IPS DF 6.9 (cell line): Measurements from ENCODE around the gene MRPL19.

Experiments used
- DNase-seq: peaks from one replicate; pipeline ENCODE4 v3.0.0-alpha.2; 2013; ENCODE audit warnings: low read depth, low spot score
- H3K27ac ChIP-seq: one replicate; pipeline ENCODE4 v1.5.1; 2013; ENCODE audit warnings: low read length, control low read depth
- H3K27me3 ChIP-seq: 2 replicates; pipeline ENCODE4 v1.6.1; 2013; ENCODE audit warnings: mild to moderate bottlenecking, low read length; ENCODE audit not compliant: control insufficient read depth, insufficient read depth
- H3K36me3 ChIP-seq: 2 replicates; pipeline ENCODE4 v1.6.1; 2013; ENCODE audit warnings: low read length; ENCODE audit not compliant: control insufficient read depth, insufficient read depth
- H3K4me1 ChIP-seq: 2 replicates; pipeline ENCODE4 v1.6.1; 2013; ENCODE audit warnings: low read length; ENCODE audit not compliant: control insufficient read depth, insufficient read depth
- H3K4me3 ChIP-seq: 2 replicates; pipeline ENCODE4 v1.5.1; 2013; ENCODE audit warnings: mild to moderate bottlenecking, low read length
- H3K9me3 ChIP-seq: 2 replicates; pipeline ENCODE4 v1.6.1; 2013; ENCODE audit warnings: low read length, inconsistent platforms; ENCODE audit not compliant: control insufficient read depth, insufficient read depth
- WGBS: extraction: QIAGEN DNeasy Blood & Tissue Kit; methylation state at CpG from one replicate; pipeline ENCODE4 v1.1.7; 2013; ENCODE audit warnings: mixed read lengths, missing lambda C conversion rate; ENCODE audit not compliant: insufficient read length, insufficient coverage; 5-methylcytosine and 5-hydroxymethylcytosine counted together

The MRPL19 gene

GRCh38 chr2:75720525-75720924, 73.9 kb downstream of the MRPL19 start:
- H3K4me3 ChIP-seq, result no peak overlapping the region
- no peak overlapping the region for H3K27ac ChIP-seq
- no peaks in the 10 kb centered on the region for H3K9me3 ChIP-seq
- WGBS, result no CpG with 5 or more reads among the region's 1 CpG
- DNase-seq, result no peak
- no peaks in the 10 kb centered on the region for H3K4me1 ChIP-seq
- H3K36me3 ChIP-seq, result no peaks in the 10 kb centered on the region
- H3K27me3 ChIP-seq, result no peaks in the 10 kb centered on the region

- DNase-seq, result no peak
- Histone ChIP-seq H3K27ac (no peak overlapping the region), H3K4me1 (no peaks in the 10 kb centered on the region), H3K27me3 (no peaks in the 10 kb centered on the region), H3K36me3 (no peaks in the 10 kb centered on the region), H3K9me3 (no peaks in the 10 kb centered on the region), H3K4me3 (no peak overlapping the region)
Observed at GRCh38 chr2:75722687-75723086, 76.1 kb downstream of the MRPL19 start.

GRCh38 chr2:75728614-75729419, 82.2 kb downstream of the MRPL19 start:
- Histone ChIP-seq H3K9me3 (no peaks in the 10 kb centered on the region), H3K4me1 (no peaks in the 10 kb centered on the region), H3K27me3 (no peaks in the 10 kb centered on the region), H3K27ac (no peak overlapping the region), H3K4me3 (no peak overlapping the region), H3K36me3 (no peaks in the 10 kb centered on the region)
- WGBS, result no CpG with 5 or more reads among the region's 6 CpGs
- DNase-seq, result no peak

DNA sequence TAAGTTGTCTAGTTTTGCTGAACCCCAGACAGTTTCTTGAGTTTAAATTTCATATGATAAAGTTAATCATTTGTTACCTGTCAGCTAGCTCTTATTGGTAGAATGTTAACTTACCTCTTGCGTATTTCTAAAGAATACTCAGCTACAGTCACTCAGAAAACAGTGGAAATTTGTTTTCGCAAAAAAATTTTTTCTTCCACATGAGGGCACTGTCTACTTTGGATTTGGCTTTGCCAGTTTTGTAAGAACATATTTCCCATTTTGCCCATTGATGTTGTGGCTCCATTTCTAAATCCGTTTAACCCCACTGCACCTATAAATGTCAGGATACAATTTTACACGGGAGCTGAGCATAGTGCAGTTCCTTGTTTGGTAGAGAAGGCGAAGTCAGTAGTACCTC, 83.3 kb downstream of the MRPL19 start:
- no peak for DNase-seq
- WGBS, result no CpG with 5 or more reads among the region's 5 CpGs
- Histone ChIP-seq H3K27me3 (no peaks in the 10 kb centered on the region), H3K36me3 (no peaks in the 10 kb centered on the region), H3K4me1 (no peaks in the 10 kb centered on the region), H3K9me3 (no peaks in the 10 kb centered on the region), H3K4me3 (no peak overlapping the region), H3K27ac (no peak overlapping the region)

- no peaks in the 10 kb centered on the region for H3K4me1 ChIP-seq
- H3K27me3 ChIP-seq, result no peaks in the 10 kb centered on the region
- no peaks in the 10 kb centered on the region for H3K36me3 ChIP-seq
- no CpG with 5 or more reads among the region's 4 CpGs for WGBS
- H3K9me3 ChIP-seq, result no peaks in the 10 kb centered on the region
- no peak for DNase-seq
- no peak overlapping the region for H3K27ac ChIP-seq
- H3K4me3 ChIP-seq, result no peak overlapping the region
Observed at GRCh38 chr2:75736276-75736675, 89.7 kb downstream of the MRPL19 start.

- Histone ChIP-seq H3K27ac (no peak overlapping the region), H3K36me3 (no peaks in the 10 kb centered on the region), H3K4me1 (no peaks in the 10 kb centered on the region), H3K9me3 (no peaks in the 10 kb centered on the region), H3K27me3 (no peaks in the 10 kb centered on the region), H3K4me3 (no peak overlapping the region)
- DNase-seq, result no peak
- no CpG with 5 or more reads among the region's 1 CpG for WGBS
Observed at GRCh38 chr2:75737961-75738360, 91.4 kb downstream of the MRPL19 start.
